GM12864 (cell line): ENCODE results near the gene C1orf74.

Experiments
- DNase-seq: peaks from one replicate; pipeline ENCODE4 v3.0.0-alpha.2; 2011; ENCODE audit warnings: low read depth
- H3K4me3 ChIP-seq: 2 replicates; pipeline ENCODE4 v1.5.1; 2011; ENCODE audit warnings: mild to moderate bottlenecking, low read depth, low read length, control low read depth
- TF ChIP-seq, protein P1 (sequence below): IDR thresholded peaks from 2 replicates; pipeline ENCODE4 v1.5.1; 2011; ENCODE audit warnings: low read depth, mild to moderate bottlenecking, moderate library complexity, low read length, control low read depth, inconsistent platforms; ENCODE audit errors: missing control alignments

The C1orf74 gene

DNA sequence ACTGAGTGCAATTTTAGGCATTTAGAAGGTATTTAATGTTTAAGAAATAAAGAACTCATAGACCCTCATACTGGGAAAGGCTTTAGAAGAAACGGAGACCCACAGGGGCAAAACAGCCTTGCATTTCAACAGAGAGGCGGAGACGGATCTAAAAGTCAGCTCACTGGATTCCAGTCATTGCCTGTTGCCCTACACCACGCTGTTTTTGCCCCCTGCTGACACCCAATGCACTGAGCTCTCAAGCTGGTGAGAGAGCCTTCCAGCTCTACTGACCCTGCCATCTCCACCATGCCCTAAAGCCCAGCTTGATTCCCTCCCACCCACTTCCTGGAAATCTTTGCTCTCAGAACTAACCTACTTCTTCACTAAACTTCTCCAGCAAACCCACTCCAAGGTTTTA, 35.7 kb downstream of the C1orf74 start:
- DNase-seq = no peak
- TF ChIP-seq, protein P1, sequence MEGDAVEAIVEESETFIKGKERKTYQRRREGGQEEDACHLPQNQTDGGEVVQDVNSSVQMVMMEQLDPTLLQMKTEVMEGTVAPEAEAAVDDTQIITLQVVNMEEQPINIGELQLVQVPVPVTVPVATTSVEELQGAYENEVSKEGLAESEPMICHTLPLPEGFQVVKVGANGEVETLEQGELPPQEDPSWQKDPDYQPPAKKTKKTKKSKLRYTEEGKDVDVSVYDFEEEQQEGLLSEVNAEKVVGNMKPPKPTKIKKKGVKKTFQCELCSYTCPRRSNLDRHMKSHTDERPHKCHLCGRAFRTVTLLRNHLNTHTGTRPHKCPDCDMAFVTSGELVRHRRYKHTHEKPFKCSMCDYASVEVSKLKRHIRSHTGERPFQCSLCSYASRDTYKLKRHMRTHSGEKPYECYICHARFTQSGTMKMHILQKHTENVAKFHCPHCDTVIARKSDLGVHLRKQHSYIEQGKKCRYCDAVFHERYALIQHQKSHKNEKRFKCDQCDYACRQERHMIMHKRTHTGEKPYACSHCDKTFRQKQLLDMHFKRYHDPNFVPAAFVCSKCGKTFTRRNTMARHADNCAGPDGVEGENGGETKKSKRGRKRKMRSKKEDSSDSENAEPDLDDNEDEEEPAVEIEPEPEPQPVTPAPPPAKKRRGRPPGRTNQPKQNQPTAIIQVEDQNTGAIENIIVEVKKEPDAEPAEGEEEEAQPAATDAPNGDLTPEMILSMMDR = peak; percentile 8
- no peak overlapping the region for H3K4me3 ChIP-seq

GRCh38 chr1:209747580-209748262, 36.6 kb downstream of the C1orf74 start:
- TF ChIP-seq, protein P1 = peak; percentile 93
- peak; percentile 85 for DNase-seq
- H3K4me3 ChIP-seq = no peak overlapping the region

DNA sequence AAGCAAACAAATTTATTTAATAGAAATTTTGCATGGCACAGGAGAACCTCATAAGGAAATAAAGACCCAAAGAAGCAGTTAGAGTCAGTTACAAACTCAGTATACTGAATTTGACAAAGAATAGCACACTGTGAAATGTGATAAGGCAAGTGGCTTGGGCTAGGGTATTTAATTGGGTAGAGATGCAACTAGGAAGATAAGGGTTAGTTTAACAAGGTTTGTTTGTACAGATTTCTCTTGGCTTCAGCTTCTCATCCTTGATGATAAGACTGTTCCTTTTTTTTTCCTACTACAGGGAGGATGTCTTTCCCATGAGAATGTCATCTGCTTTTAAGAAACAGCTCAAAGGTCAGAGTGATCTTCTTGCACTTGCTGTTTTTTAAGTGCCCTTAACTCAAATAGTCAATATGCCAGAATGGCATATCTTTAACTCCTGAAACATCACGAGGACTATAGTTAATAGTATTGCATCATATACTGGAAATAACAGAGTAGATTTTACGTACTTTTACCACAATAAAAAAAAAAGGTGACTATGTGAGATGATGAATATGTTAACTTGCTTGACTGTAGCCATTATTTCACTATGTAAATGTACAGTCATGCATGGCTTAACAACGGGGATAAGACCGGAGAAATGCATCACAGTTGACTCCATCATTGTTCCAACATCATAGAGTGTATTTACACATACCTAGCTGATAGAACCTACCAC, 37.8 kb downstream of the C1orf74 start:
- TF ChIP-seq, protein P1 = no peak
- no peak for DNase-seq

GRCh38 chr1:209743145-209743482, 41.2 kb downstream of the C1orf74 start:
- TF ChIP-seq, protein P1 = no peak
- no peak for DNase-seq
- no peak overlapping the region for H3K4me3 ChIP-seq

More for the DNA sequence above, 37.8 kb downstream of the C1orf74 start:
- H3K4me3 ChIP-seq = no peak overlapping the region

GRCh38 chr1:209742409-209743144, 41.8 kb downstream of the C1orf74 start:
- TF ChIP-seq, protein P1 = no peak
- H3K4me3 ChIP-seq = no peak overlapping the region
- no peak for DNase-seq

- no peak overlapping the region for H3K4me3 ChIP-seq
- TF ChIP-seq, protein P1 = no peak
- DNase-seq = no peak
Measured at GRCh38 chr1:209741889-209742288, 42.5 kb downstream of the C1orf74 start.
